ENCODE data around the gene FILIP1L. TPM values are rescaled to one million over a fixed set of nuclear protein-coding genes. Genes with fewer than 3 reads are reported as not detected.

Gene FILIP1L
- total RNA-seq, 1 donor from 2014 or later, result 1.5 TPM

- POLR2A ChIA-PET, result no interaction called here
- DNase-seq (no peak), ATAC-seq (ENCODE audit: low read depth) (no peak)
- Mint-ChIP-seq H3K9me3 (no peaks in the 10 kb centered on the region), H3K4me3 (no peak overlapping the region), H3K36me3 (ENCODE audit: low read depth) (no peaks in the 10 kb centered on the region), H3K27ac (no peak overlapping the region), H3K27me3 (no peaks in the 10 kb centered on the region), H3K4me1 (no peaks in the 10 kb centered on the region)
- CTCF ChIA-PET, result interaction anchor here (4.0 kb wide), 1 partner anchor 416 kb away, joined by 21 read pairs; no protein-coding TSS in a partner anchor
- intact Hi-C loops (cut with micrococcal nuclease), result no loop called here
- TF ChIP-seq, protein P1, sequence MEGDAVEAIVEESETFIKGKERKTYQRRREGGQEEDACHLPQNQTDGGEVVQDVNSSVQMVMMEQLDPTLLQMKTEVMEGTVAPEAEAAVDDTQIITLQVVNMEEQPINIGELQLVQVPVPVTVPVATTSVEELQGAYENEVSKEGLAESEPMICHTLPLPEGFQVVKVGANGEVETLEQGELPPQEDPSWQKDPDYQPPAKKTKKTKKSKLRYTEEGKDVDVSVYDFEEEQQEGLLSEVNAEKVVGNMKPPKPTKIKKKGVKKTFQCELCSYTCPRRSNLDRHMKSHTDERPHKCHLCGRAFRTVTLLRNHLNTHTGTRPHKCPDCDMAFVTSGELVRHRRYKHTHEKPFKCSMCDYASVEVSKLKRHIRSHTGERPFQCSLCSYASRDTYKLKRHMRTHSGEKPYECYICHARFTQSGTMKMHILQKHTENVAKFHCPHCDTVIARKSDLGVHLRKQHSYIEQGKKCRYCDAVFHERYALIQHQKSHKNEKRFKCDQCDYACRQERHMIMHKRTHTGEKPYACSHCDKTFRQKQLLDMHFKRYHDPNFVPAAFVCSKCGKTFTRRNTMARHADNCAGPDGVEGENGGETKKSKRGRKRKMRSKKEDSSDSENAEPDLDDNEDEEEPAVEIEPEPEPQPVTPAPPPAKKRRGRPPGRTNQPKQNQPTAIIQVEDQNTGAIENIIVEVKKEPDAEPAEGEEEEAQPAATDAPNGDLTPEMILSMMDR (IDR thresholded peaks at IDR 0.05), result no peak
These were observed 275.5 kb downstream of the FILIP1L start for GRCh38 chr3:99838755-99839154.

- Mint-ChIP-seq H3K9me3 (no peaks in the 10 kb centered on the region), H3K4me3 (no peak overlapping the region), H3K36me3 (ENCODE audit: low read depth) (no peaks in the 10 kb centered on the region), H3K27ac (no peak overlapping the region), H3K4me1 (no peaks in the 10 kb centered on the region), H3K27me3 (no peaks in the 10 kb centered on the region)
- ATAC-seq (ENCODE audit: low read depth), result no peak
- CTCF ChIA-PET, result no interaction called here
- no peak for DNase-seq
- POLR2A ChIA-PET, result interaction anchor here (1.0 kb wide), 1 partner anchor 423 kb away, joined by 6 read pairs; the partner anchor contains the start of gene TBC1D23
- TF ChIP-seq, protein P1 (IDR thresholded peaks at IDR 0.05), result no peak
- intact Hi-C loops (cut with micrococcal nuclease), result no loop called here
These were observed 276.6 kb downstream of the FILIP1L start for GRCh38 chr3:99837715-99838114.

GRCh38 chr3:99836681-99837080 is 277.6 kb downstream of the FILIP1L start:
- no peak for ATAC-seq (ENCODE audit: low read depth)
- intact Hi-C loops (cut with micrococcal nuclease), result no loop called here
- H3K9me3 Mint-ChIP-seq, result no peaks in the 10 kb centered on the region
- no peak overlapping the region for H3K27ac Mint-ChIP-seq
- no peak overlapping the region for H3K4me3 Mint-ChIP-seq
- POLR2A ChIA-PET, result interaction anchor here (1.0 kb wide), 1 partner anchor 424 kb away, joined by 6 read pairs; the partner anchor contains the start of gene TBC1D23
- H3K36me3 Mint-ChIP-seq (ENCODE audit: low read depth), result no peaks in the 10 kb centered on the region
- H3K27me3 Mint-ChIP-seq, result no peaks in the 10 kb centered on the region
- H3K4me1 Mint-ChIP-seq, result no peaks in the 10 kb centered on the region
- no peak for DNase-seq
- CTCF ChIA-PET, result no interaction called here
- TF ChIP-seq, protein P1 (IDR thresholded peaks at IDR 0.05), result no peak

DNA sequence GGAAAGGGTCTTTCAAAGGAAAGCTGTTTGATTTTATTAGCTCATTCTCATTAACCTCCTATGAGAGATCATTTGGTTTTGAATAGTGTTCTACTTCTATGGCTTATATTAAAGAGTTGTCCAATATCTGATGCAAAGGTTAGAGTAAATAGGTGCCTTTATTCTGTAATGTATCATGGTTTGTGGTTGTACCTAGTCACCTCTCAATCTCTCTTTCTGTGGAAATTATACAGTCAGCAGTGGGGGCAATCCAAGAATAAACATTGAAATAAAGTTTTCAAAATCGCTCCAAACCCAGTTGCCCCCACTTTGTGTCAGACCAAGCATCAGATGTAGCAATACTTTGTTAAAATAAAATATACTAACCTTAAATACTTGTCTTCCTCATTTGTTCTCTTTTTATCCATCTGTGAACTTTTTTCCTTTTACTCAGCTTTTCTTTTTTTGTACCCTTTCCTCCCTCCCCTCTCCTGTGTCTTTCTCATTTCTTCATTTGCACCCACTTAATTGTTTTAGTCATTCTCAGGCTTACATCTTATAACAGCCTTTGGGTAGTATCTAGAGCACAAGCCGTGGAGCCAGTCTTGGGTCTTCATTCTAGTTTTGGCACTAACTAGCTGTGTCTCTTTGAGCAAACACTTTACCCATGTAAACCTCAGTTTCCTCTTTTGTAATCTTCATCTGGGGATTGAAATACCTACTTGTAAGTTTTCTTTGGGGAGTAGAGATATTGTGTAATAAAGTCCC is 279.9 kb downstream of the FILIP1L start:
- Mint-ChIP-seq H3K9me3 (no peaks in the 10 kb centered on the region), H3K4me1 (no peaks in the 10 kb centered on the region), H3K36me3 (ENCODE audit: low read depth) (no peaks in the 10 kb centered on the region), H3K27me3 (no peaks in the 10 kb centered on the region), H3K4me3 (no peak overlapping the region), H3K27ac (no peak overlapping the region)
- ChIA-PET POLR2A (no interaction called here), CTCF (interaction anchor here (0.7 to 6.4 kb wide), 6 partner anchors 10 to 755 kb away, joined by 3 to 76 read pairs (median 4); partner anchors contain the start of gene TBC1D23)
- TF ChIP-seq, protein P1 (IDR thresholded peaks at IDR 0.05), result no peak
- ATAC-seq (ENCODE audit: low read depth), result no peak
- intact Hi-C loops (cut with micrococcal nuclease), result loop anchor here (5.0 kb wide), 1 partner anchor 1548 kb away; no protein-coding TSS in a partner anchor
- no peak for DNase-seq

GRCh38 chr3:99833617-99834205 is 280.6 kb downstream of the FILIP1L start:
- DNase-seq (no peak), ATAC-seq (ENCODE audit: low read depth) (no peak)
- Mint-ChIP-seq H3K36me3 (ENCODE audit: low read depth) (no peaks in the 10 kb centered on the region), H3K4me3 (no peak overlapping the region), H3K4me1 (no peaks in the 10 kb centered on the region), H3K9me3 (no peaks in the 10 kb centered on the region), H3K27ac (no peak overlapping the region), H3K27me3 (no peaks in the 10 kb centered on the region)
- TF ChIP-seq, protein P1 (IDR thresholded peaks at IDR 0.05), result no peak
- ChIA-PET CTCF (interaction anchor here (0.7 to 6.4 kb wide), 6 partner anchors 11 to 755 kb away, joined by 3 to 76 read pairs (median 4); partner anchors contain the start of gene TBC1D23), POLR2A (no interaction called here)
- intact Hi-C loops (cut with micrococcal nuclease), result loop anchor here (5.0 kb wide), 1 partner anchor 1549 kb away; no protein-coding TSS in a partner anchor
